HG03060 (cell line): Measurements from ENCODE around the gene PPP1CB.

ENCODE experiments used
- ATAC-seq: cut with Tn5 transposase; IDR thresholded peaks from one replicate; pipeline ENCODE4 v1.9.1; 2021; ENCODE audit warnings: low read depth, moderate number of reproducible peaks; ENCODE audit not compliant: unreplicated experiment

The PPP1CB gene

DNA sequence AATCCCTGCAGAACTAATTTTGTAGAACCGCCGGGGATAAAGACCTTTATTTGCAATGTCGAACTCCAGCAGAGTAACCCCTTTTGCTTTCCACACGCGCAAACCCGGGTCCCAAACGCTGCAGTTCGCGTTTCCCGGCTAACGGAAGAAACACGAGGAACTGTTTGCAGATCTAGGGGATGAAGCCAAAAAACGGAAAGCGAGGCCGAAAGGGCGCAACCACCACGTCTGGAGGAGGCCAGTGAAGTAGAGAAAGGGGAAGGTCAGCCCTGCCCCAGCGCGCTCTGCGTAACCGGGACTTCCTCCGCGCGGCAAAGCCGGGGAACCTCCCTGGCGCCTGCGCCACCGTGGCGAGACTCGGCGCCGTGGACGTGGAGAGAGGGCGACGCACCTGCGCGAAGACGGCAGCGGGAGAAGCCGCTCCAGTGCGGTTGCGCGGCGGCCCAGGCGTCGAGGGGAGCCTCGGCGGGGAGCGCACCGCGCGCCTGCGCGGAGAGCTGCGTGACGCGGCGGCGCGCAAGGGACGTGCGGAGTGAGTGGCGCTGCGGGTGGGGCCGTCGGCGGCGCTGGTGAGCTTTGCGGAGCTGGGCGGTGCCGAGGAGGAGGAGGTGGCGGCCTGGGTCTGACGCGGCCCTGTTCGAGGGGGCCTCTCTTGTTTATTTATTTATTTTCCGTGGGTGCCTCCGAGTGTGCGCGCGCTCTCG lies at the start of gene PPP1CB:
Gene PPP1CB (plus strand): TSS at position 579 of the 704 bp plus-strand sequence. CDS start 295 bp downstream, outside the sequence.
- ATAC-seq: peak; percentile 70

DNA sequence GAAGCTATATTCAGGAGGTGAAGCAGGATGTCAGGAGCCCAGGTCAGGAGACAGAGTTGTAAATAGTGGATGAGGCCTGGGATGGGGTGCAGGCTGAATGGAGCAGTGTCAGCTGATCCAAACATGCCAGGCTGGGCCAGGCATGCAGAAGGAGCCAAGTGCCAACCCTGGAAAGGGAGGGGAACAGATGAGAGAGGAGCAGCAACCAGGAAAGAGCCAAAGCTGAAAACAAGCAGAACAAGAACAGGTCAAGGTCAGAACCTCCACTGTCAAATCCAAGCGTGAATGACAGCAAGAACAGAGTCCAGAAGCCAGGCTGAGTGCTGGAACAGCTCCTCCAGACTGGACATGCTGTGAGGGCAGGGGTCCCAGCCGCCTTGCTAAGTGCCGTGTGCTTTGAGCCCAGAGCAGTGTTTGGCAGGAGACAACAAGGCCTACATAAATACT lies 49.2 kb upstream of the PPP1CB start:
- ATAC-seq: no peak

DNA sequence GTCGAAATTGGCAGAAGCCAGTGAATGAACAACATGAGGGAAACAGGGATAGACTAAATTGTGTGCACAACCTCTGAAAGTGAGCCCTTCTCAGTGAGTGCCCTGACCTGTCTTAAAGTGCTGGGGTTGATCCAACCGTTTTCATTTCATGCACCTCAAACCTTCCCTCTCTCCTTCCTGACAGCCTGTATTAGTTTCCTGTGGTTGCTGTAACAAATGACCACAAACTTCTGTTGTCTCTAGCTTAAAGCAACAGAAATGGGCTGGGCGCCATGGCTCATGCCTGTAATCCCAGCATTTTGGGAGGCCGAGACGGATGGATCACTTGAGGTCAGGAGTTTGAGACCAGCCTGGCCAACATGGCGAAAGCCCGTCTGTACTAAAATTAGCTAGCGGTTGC lies 48.8 kb upstream of the PPP1CB start:
- no peak for ATAC-seq

DNA sequence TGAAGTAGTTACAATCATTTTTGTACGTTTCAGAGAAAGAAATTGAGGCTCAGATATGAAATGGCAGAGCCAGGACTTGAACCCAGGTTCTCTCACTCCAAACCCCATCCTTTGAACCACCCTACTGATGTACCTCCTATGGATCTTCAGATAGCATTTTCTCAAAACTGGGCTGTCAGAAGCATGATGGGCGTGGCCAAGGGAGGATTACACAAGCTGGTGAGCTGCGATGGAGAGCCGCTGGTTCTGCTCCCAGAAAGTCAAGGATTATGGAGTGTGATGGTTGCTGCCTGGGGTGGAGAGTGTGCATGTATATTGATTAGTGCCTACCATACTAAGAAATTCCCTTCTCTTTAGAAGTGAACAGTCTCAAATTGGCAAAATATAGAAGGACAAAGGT lies 47.0 kb upstream of the PPP1CB start:
- ATAC-seq: no peak

DNA sequence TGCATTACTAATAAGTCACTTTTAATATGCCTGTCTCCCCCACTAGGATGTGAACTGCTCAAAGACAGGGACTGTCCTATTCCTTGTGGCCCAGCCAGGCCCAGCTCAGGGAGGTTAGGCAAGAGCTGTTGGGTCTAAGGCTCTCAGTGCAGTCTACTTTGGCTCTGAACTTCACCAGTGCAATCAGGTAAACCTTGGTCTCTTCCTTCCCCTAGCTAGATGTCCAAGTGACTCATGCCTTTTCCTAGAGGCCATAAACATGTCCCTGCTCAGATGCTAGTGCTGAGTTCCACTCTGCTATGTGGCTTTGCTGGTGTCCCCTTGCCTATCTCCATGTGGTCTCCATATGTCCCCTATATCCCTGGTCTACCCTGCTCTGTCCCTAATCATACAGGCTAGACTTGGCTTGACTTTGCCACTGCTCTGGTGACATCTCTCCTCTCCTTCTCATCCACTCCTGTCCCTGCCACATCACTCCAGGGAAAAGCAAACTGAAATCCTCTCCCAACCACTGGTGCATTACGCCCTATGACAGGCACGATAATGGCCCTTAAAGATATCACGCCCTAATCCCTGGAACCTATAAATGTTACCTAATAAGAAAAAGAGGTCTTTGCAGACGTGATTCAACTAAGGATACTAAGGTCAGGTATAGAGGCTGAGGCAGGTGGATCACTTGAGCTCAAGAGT lies 45.7 kb upstream of the PPP1CB start:
- ATAC-seq: no peak

DNA sequence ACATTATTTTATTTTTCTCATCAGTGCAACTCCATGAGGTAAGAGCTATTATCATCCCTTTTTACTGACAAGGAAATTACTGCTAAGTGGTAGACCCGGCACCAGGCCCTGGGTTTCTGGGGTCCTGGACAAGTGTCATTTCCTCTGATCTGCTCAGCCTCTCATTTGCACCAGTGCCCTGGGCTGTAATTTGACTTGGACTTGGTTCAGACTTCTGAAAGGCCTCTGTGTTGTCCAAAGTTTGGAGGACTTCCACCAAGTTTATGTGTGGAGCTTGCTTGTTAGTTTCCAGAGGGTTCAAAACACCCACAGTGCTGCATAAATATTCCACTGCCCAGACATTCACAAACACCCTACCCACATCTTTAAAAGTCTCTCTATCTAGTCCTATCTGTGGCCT lies 44.0 kb upstream of the PPP1CB start:
- ATAC-seq: no peak

DNA sequence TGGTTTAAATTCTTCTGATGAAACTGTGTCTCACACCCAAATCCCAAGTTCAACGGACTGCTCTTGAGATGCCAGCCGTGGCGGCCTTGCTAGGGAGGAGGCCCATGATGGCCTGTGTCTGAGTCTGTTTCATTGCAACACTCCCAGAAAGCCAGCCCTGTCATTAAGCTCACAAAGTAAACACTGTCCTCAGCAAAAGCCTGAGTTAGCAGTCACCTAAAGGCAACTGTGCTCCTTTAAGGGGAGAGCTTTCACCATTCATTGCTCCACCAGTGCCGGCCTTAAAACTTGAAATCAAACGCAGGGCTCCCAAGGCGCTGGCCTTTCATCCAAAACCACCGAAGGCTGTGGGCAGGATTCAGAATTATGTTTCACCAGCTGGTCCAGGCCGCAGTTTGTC lies 42.5 kb upstream of the PPP1CB start:
- ATAC-seq: no peak

DNA sequence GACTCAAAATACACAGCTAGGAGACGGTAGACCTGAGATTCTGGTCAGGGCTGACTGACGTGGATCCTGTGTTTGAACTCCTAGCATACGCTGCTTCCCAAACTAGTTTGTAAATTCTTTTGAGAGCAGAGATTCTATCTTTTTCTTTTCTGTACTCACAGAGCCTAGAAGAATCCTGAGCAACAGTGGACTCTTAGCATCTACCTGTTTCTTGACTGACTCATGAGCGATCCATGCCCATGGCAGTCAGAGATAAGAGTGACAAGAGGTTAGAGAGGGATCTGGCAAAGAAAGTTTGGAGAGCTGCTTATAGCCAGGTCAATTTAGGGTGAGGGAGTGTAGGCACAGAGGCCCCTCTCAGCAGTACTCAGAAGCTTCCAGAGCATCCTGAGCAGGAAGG lies 41.1 kb upstream of the PPP1CB start:
- no peak for ATAC-seq

DNA sequence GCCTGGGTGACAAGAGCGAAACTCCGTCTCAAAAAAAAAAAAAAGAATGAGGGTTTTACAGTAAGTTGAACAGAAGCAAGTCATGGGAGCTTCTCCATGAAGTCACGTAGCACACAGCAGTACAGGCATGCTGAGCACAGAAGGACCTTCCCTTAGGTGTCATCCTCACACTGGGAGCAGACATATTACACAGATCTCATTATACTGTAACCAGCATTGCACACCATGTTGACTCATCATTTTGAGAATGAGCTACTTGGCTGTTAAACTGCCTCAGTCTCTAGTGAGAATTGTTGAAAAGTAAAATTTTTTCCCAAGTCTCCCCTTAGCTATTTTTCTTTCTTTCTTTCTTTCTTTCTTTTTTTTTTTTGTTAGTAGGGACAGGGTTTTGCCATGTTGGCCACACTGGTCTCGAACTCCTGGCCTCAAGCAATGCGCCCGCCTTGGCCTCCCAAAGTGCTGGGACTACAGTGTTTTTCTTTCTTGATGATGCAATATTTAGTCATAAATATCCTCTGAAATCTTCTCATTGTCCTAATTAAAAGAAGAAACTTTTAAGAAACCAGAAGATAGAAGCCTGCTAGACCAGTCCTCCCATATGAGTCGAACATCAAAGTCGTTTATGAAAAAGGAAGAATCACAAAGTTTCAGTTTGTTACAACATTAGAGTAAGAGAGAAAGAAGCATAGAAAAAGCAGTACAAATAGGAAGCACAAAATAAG lies 37.9 kb upstream of the PPP1CB start:
- ATAC-seq: no peak

DNA sequence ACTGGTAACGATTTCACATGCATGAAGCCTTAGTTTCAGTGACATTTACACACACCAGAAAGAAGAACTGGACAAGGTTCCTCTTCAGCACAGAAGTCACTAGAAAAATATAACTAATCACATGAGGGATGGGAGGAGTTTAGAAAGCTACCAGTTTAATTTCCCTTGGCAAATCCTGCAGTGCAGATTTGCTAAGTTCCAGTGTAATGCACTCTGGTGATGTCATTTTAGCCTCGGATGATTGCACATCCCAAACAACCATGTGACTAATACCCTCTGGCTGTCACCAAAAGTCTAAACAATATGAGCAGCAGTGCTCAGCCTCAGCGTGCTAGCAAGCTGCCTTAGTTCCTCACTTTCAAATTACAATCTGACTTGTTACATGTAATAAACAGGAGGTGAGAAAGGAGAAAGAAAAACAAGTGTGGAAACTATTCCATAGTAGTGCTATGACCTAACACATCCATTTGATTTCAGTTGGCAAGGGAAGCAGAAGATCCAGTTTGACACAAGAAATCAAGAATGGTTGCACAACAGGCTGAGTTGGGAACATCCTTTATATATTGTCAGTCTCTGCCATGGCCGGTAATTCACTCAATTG lies 35.3 kb upstream of the PPP1CB start:
- no peak for ATAC-seq

DNA sequence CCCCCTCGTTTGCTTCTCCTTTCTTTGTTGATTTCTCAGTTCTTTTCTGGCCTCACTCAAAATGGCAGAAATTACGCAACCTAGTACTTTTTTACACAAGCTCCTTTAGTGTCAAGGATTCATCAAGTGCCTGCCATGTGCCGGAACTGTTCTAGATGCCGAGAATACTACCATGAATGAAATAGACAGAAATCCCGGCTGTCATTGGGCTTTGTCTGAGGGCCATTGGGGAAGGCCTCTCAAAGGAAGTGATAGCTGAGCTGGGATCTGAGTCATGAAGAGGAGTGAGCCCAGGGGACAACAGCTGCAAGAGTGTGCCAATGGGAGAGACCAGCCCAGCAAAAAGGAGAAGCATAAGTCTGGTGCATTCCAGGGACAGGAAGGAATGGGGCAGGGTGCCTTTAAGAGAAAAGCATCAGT lies 34.3 kb upstream of the PPP1CB start:
- ATAC-seq: no peak

DNA sequence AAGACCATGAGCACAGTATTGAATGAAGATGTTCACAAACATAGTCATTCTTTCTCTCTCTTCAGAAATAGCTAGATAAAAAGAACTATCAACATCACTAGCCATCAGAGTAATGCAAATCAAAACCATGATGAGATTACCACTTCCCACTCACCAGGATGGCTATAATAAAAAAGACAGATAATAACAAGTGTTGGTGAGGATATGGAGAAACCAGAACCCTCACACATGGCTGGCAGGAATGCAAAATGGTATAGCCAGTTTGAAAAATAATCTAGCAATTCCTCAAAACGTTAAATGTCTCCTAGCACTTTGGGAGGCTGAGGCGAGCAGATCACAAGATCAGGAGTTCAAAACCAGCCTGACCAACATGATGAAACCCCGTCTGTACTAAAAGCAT lies 31.3 kb upstream of the PPP1CB start:
- ATAC-seq: no peak

DNA sequence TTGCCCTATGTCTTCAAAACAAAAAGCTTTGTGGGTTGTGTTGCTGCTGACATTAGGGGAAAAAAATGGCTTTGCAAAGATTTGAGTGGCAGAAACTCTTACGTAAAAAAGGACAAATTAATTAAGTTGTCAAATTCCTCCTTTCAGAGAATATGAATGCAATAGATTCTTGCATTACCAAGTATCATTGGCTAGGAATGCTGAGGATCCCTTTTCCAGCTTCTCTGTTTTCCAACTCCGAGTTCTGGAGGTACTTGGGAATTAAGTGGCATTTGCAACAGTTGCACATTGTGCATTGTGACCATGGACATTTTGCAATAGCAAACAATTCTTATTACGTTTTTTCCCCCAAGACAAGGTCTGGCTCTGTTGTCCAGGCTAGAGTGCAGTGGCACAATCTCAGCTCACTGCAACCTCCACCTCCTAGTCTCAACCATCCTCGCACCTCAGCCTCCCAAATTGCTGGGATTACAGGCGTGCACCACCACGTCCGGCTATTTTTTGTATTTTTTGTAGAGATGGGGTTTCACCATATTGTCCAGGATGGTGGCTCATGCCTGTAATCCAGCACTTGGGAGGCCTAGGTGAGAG lies 29.9 kb upstream of the PPP1CB start:
- ATAC-seq: no peak

DNA sequence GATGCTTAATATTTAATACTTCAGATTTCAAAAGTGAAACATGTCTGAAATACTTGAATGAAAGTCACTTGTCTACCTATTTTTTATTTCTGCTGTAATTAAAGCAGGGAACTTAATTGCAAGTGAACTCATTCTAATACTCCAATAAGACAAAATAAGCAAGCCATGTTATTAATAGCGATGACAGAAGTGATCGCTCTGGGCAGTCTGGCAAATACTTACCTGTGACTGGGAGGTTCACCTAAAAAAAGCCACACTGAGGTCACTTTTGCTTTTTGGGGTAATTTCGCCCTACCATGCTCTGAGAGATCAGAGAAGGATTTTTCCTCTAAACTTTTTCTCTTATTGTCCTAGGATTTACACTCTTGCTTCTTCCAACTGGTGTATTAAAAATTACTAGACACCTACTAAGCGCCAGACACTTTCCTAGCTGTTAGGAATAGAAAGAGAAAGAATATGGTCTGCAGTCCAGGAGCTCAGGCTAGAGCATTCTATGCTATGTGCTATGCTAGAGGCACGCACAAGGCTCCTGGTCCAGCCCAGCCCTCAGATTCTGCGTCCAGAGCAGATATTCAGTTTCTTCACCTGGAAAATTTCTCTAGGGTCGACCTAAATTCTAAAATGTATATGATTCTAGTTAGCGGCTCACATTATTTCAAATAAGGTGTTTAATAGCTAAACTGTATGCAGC lies 26.5 kb upstream of the PPP1CB start:
- ATAC-seq: no peak

DNA sequence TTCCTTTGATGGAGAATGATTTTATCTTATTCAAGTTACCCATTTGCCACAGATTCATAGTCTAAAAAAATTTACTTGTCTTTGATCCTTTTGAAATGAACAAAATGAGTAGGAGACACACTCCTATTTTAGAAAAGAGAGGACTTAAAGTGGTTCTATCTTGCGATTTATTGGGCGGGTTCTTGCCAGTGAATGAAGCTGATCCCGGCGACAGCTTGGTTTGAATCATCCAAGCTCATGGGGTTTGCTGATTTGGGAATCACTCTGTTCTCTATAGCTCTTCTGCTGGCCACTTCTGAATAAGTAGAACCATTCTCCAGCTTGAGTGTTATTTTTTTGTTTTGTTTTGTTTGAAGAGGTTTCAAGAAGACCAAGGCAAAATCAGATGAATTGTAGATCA lies 25.5 kb upstream of the PPP1CB start:
- no peak for ATAC-seq

DNA sequence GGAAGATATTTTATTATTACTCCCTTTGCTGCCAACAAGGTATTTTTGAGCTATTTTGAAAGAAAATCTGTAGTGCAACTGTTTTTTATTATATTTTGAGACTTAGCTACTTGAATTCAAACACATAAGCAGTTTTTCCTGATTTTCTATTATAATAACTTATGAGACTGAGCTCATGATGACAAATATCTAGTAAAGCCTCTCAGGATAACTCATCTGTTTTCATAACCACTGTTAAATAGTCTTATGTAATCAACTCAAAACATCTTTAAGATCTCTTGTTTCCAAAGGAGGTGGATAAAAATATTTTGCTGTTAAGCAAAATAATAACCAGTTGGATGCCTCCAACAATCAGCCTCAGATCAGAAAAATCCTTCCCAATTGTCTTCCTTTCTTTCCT lies 21.9 kb upstream of the PPP1CB start:
- no peak for ATAC-seq

DNA sequence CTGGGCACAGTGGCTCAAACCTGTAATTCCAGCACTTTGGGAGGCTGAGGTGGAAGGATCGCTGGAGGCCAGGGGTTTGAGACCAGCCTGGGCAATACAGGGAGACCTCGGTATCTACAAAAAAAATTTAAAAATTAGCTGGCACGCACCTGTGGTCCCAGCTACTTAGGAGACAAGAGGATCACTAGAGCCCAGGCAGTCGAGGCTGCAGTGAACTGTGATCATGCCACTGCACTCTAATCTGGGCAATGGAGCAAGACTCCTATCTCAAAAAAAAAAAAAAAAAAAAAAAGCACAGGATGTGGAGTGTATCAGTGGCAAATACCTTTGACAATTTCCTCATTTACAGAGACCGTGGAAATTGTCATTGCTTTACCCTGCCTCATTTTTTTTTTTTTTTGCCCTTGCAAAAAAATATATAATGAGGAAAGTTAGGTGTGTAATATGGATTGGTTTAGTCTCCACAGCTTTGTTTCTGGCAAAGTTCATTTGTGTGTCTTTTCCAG lies 20.9 kb upstream of the PPP1CB start:
- no peak for ATAC-seq

DNA sequence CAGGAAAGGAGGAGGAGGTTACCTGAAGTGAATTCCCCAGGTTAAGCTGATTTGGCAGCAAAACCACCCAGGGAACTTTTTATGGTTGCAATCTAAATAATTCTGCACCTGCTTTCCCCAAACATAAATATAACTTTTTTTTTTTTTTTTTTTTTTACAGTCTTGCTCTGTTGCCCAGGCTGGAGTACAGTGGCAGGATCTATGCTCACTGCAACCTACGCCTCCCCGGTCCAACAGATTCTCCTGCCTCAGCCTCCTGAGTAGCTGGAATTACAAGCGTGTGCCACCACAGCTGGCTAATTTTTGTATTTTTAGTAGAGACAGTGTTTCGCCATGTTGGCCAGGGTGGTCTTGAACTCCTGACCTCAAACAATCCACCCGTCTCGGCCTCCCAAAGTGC lies 16.1 kb upstream of the PPP1CB start:
- ATAC-seq: no peak

DNA sequence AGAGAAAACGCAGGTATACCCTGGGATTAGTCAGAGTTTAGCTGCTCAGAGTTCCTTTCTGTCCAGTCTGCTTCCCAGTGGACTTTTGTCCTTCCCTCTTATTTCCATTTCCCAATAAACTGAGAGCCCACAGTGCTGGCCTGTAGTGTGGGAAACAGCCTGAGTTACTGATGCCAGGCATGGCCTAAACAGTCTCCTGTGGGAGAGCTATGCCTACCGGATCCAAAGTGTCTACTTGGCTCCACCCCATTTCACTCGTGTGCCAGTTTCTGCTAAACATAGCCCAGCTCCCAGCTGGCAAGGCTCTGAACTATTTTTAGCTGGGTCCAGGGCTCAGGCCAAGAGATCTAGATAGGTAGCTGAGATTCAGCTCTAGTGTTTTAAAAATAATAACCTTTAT lies 15.6 kb upstream of the PPP1CB start:
- ATAC-seq: no peak

DNA sequence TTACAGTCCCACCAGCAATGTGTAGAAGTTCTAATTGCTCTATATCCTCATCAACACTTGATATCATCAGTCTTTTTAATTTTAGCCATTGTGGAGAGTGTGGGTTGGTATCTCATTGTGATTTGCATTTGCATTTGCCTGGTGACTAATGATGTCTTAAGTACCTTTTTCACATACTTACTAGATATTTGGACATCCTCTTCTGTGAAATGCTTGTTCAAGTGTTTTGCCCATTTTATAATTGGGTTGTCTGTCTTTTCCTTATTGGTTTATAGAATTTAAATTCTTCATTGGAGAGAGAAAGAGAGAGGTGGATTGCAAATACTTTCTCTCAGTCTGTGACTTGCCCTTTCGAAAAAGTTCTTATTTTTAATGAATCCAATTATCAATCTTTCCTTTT lies 14.0 kb upstream of the PPP1CB start:
- no peak for ATAC-seq
